GM04504 (cell line): Measurements from ENCODE around the gene ARID3A.
"Not testable (repeated sequence)": the region's sequence is repeated elsewhere in the genome, so short reads cannot be mapped to it uniquely, and the experiment has no call there.

Source experiments
- DNase-seq: peaks from one replicate; pipeline ENCODE4 v3.0.0-alpha.2; 2012; ENCODE audit warnings: low read depth

The ARID3A gene

GRCh38 chr19:891421-892200 lies 34.2 kb upstream of the ARID3A start:
- not testable (repeated sequence) for DNase-seq

- no peak for DNase-seq
These were observed 33.5 kb upstream of the ARID3A start for GRCh38 chr19:892243-892893.

- DNase-seq = peak; percentile 81
These were observed 32.7 kb upstream of the ARID3A start, which contains the start of the genes MED16 and RNU6-9 for GRCh38 chr19:892894-893689. Gene MED16, minus strand, starts transcription at chr19:893187. Its CDS starts 2,056 bp downstream, at chr19:891131. Gene RNU6-9, plus strand, starts transcription at chr19:893484.

GRCh38 chr19:896434-896833 lies 29.4 kb upstream of the ARID3A start:
- no peak for DNase-seq

GRCh38 chr19:896999-897398 lies 28.8 kb upstream of the ARID3A start:
- DNase-seq = no peak

GRCh38 chr19:897442-898039 lies 28.3 kb upstream of the ARID3A start:
- DNase-seq = no peak

- DNase-seq = no peak
These were observed 27.2 kb upstream of the ARID3A start for GRCh38 chr19:898663-899062.

GRCh38 chr19:899336-900042 lies 26.3 kb upstream of the ARID3A start:
- DNase-seq = no peak

- DNase-seq = no peak
These were observed 25.9 kb upstream of the ARID3A start for GRCh38 chr19:900043-900301.

GRCh38 chr19:900302-901111 lies 25.3 kb upstream of the ARID3A start:
- no peak for DNase-seq

GRCh38 chr19:901216-902092 lies 24.4 kb upstream of the ARID3A start:
- no peak for DNase-seq

GRCh38 chr19:902093-902370 lies 23.8 kb upstream of the ARID3A start:
- no peak for DNase-seq

- no peak for DNase-seq
These were observed 23.2 kb upstream of the ARID3A start for GRCh38 chr19:902446-903226.

GRCh38 chr19:903266-903797 lies 22.5 kb upstream of the ARID3A start:
- DNase-seq = no peak

GRCh38 chr19:904545-904944 lies 21.3 kb upstream of the ARID3A start:
- DNase-seq = no peak

- no peak for DNase-seq
These were observed 19.4 kb upstream of the ARID3A start for GRCh38 chr19:906480-906879.

- DNase-seq = no peak
These were observed 18.5 kb upstream of the ARID3A start for GRCh38 chr19:907183-907853.

- DNase-seq = no peak
These were observed 14.4 kb upstream of the ARID3A start for GRCh38 chr19:911197-912033.
